Stimulated activated CD4-positive, alpha-beta T cell treated with anti-CD3 and anti-CD28 coated beads, Interleukin-12 subunit alpha, Interleukin-12 subunit beta, amount 100 ng/mL, for 48 hours (primary cell): ENCODE measurements around the gene PIP4K2B.

Experiments used
- DNase-seq, 3 donors: peaks; one replicate each; pipeline ENCODE4 v3.0.0-alpha.2; 2020; ENCODE audit warnings: low read depth in 2 of 3, low spot score in 1 of 3

The PIP4K2B gene

DNA sequence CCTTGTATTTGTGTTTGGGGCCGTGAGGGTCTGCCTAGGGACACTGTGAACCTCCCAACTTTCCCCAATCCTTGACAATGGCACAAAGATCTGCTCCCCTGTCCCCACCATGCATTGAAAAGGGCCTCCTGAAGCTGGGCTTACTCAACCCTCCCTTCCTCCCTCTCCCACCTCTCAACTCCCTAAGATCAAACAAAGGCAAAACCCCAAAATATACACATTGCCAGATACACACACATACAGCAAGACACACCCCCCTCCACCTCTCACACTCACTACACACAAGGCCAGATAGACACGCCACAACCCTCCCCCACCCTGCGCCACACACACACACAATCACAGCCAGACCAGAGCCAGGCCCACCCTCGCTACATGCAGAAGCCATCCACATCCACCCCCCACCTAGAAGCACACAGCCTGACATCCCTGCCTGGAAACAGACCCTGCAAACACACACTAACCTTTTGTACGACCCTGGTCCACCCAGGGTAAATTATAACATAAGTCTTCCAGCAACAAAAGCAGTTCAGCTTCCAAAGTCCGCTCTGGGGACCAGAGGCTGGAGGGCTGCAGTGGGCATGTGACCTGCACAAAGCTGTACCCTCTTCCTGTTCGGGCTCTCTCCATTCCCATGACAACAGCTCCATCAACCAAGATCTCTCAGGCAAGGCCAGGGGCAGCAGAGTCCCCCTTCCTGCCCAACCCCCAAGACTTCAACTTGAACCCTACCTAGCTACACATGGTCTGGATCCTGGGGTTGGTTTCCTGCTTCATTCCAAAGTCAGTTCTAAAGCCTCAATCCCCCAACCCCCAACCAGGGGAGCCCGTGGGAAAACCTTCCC, 53.1 kb downstream of the PIP4K2B start:
- DNase-seq = no peak

DNA sequence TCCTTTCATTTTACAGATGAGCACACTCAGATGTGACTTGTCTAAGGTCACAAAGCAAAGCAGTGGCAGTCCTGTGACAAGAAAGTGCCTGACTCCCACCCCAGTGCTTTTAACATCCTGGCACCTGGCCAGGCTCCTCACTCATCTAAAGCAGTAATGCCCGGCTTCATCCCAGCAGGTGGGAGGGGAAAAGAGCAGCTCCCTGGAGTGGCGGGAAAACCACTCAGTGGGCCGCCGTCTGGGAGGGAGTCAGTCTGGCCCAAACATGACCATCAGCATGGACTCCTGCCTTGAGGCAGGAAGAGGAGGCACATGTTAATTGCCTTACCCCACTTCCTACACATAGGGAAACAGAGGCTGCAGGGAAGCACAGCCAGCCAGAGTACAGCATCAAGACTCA, 53.8 kb downstream of the PIP4K2B start:
- DNase-seq = no peak

DNA sequence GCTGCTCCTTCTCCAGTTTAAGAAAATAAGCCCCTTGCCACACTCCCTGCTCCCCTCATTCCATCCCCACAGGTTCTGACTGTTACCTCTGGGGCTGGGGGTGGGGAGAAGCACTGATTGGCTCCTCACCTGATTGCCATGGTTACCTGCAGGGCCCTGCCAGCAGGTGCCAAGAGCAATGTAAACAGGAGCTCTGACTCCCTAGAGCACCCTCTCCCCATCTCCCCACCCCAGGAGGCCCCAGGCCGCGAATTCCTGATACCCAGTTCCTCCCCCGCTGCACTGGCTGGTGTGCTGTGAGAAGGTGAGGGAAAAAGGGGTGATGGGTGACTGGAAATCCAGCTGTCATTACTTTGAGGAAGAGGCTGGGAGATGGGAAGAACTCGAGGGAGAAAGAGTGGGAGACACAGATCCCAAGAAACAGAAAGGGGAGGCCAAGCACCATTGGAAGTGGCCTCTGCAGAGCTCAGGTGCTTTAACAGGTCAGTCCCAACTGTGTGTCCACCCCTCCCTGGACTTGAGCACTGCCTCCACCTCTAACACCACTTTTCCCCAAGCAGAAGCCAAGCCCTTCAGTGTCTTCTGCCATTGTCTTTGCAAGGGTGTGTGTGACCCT, 55.7 kb downstream of the PIP4K2B start:
- no peak for DNase-seq

DNA sequence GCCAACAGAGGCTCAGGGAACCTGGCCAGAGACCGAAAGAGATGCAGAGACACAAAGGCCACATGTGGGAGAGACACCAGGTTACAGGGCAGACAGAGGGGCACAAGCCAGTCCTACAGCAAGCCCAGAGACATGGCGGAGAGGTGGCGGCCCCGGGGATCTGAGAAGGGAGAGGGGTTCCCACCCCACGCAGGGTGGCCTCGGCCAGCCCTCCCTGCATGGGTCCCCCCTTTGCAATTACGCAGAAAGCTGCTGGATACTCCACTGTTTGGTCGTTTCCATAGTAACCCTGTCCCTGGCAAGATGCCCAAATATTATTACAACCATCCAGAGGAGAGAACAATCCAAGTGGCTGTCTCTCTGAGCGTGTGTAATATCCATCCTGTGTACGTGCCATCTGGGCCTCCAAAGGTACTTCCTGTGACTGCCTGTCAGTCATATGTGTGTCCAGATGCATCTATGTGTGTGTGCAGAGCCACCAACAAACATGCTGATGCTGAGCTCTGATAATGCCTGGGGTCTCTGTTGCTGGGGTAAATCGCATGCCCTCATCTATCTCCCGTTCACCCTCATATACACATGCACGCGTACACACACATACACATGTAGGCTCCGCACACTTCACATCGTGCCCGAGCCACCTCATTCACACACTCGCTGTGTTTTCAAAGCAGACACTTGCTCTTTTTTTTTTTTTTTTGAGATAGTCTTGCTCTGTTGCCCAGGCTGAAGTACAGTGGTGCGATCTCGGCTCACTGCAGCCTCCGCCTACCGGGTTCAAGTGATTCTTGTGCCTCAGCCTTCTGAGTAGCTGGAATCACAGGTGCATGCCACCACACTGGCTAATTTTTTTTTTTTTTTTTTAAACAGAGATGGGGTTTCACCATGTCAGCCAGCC, 56.7 kb downstream of the PIP4K2B start:
- no peak for DNase-seq

DNA sequence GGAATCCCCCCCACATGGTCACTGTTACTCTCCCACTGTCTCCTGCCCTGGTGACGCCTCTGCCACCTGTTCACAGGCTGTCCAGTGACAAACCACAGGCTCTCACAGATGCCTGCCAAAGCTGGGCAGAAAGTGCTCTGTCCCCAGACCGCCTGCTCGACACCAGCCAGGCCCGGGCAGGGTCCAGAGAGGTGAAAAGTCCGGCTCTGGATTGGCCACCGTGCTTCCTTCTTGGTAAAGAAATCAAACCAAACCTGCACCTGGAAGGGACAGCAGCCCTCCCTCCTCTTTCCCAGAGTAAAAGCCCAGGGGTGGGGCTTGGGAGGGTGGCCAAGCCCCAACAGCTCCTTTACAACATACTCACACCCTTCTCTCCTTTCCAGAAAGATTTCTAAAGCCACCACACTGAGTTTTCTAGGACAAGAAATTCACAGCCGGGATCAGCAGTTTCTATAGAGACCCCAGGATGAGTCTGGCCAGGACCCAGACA, 57.4 kb downstream of the PIP4K2B start:
- DNase-seq = no peak

DNA sequence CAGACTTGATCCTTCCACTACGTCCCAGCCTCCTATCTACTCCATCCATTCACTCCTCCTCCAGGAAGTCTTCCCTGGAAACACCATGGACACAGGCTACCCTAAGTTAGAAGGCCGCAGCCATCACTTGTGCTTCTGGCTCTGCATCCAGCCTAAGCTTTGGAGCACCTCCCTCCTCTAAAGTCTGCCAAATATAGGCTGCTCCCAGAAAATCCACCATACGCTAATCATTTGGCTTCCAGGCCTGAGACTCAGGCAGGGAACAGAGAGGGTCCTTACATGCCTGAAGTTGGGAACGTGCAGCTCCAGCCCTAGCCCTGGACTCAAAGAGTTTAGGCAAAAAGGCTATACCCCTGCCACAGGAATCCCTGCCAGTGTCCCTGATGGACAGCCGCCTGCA, 57.9 kb downstream of the PIP4K2B start:
- no peak for DNase-seq

DNA sequence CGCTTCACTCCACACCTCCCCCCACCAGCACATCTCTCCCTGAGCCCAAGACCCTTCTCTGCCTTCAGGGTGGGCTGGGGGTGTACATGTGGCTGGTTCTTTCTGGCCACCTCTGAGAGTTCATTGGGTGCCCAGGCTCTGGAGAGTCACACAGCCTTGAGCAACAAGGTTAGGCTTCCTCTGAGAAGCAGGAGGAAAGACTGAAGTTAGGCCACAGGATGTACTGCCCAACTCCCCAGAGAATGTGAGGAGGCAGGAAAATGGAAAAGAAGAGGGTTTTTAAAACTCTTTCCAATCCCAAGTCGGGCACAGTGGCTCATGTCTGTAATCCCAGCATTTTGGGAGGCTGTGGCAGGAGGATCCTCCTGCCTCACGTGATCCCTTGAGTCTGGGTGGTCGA, 58.5 kb downstream of the PIP4K2B start:
- no peak for DNase-seq

DNA sequence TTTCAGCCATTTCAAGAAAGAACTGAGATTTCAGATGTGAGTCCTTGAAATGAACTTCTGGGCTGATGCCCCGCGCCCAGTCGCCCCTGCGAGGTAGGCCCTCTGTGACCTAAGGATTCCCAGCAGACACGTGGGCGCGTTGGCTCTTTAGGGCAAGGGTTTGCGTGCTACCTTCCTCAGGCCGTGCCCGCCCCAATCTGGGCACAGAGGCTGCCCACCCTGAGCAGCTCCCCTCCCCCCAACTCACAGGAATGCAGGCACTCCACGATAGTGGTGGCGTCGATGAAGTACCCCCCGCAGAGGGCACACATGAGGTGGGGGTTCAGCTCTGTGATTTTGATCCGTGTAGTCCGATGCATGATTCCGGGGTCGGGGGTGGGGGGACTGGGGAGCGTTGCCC, 59.3 kb downstream of the PIP4K2B start:
- no peak for DNase-seq

DNA sequence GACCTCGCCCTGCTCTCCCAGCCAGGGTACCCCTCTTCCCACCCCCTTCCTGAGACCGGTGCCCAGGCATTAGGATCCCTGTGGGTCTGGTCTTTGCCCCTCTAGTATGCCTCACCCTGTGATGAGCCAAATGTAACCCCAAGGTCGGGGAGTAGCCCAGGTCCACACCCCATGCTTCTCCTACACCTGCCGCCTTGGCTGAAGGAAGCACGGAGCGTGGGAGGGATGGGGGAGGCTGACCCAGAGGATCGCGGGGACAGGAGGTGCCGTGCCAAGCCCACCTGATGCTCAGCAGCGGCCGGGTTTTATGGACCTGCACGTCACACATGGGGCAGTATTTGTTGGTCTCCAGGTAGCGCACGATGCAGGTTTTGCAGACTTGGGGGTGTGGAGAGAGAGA, 60.1 kb downstream of the PIP4K2B start:
- DNase-seq = no peak

DNA sequence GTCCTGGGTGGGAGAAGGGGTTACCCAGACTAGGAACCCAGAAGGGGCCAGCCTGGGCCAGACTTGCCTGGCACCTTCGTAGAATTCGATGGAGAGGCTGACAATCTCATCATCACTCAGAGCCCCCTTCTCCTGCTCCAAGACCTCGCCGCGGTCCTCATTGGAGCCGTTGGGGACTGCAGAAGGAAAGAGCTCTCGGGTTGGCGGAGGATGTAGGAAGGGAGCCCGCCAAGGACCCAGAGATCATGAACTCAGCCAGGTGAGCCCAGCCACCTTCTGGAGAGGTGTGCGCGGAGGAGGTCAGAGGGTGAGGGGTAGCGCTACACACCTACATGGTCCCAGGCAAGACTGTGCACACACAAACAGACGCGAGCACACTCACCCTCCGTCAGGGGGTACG, 60.7 kb downstream of the PIP4K2B start:
- DNase-seq = no peak

DNA sequence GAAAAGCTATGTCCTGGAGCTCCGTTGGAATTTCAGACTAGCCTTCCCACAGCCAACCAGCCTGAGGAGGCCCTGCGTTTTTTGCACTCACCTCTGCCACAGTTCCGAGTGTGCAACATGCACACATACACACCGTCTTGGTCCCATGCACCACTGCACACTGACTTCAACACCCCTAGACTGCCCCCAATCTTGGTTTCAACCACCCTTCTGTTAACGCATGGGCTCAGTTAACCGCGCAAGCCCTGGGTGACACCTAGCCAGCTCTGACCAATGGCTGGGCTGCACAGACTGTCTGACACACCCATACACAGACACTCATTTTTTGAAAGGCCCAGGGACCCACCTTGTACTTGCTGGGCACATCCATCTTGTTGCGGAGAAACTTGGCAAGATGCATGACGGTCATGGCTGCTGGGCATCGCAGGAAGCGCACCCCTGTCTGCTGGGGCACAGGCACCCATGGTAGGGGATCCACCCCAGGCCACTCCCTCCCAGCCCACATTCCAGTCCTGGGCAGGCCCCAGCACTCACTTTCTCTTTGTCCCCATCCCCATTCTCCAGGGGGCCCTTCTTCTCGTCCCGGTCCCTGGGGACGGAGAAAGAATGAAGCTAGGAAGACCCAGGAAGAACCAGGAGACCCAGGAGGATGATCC, 61.2 kb downstream of the PIP4K2B start:
- no peak for DNase-seq

DNA sequence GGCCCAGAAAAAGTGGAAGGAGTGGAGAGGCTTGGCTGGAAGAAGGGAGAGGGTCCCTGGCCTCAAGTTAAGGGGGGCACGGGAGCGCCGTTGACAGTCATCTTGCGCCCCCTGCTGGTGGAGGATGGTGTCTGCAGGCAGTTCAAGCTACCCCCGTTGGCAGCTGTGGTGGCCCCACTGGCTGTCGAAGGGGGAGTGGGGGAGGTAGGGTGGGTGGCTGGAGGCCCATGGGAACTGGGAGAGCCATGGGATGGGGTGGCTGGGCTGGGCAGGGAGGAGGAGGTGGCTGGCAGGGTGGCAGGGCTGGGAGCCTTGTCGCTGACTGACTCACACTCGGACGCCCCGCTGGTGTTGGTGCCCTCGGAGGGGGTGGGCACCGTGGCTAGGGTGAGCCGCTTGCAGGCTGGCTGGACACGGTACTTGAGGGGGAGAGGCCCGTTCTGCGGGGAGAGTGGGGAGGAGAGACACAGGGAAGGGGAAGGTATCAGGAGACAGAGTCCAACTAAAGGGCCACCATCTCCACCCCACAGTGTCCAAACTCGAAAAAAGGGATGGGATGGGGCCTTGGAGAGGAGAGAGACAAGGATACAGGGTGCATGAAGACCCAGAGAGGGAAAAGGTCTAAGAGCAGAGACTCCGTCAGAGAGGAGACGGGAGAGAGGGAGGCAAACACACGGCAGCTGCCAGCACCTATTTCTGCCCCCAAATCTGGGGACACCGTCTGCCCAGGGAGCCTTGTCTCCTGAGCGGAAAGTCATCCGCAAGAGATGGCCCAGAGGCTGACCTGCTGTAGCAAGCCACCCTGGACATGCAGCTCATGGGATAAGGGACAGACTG, 64.0 kb downstream of the PIP4K2B start:
- peak in 2 of 3 donors; percentile 61 to 82 for DNase-seq

DNA sequence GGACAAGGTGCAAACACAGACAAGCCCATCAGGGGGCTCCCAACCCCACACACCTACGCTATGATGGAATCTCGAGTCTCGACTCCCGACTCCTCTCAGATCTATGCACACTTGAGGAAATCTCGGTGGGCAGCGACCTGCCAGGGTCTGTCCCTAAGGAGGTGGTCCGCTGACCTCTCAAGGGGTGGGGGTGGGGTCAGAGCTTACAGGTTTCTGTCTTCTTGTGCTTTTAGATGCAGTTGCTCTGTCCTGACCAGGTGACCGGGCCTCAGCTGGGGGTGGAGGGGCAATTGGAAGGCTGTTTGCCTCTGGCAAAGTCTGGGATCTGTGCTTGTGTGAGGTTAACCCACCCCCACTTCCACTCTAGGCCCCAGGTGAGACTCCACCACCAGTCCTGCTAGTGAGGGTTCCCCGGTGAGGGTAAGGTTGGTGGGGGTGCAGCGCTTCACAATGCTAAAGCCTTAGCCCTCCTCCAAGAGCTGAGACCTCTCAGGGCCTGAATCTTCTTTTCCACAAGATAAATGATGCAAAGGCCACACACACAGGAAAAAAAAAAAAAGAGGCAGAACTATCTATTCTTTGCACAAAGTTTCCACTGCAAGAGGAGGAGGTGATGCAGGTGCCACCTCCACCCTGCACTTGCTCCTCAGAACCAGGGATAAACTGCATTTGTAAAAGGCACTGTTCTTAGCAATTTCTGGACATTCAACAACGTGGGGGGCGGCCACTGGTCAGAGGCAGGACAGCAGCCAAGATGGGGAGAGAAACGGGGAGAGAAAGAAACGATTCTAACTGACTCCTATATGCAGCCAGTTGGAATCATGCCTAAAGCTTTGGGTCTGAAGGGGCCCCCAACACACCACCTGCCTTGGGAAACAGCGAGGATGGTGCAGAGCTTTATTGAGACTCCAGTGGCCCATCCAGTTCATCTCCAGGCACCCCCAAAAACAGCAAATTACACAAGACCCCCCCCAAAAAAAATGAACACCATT, 65.1 kb downstream of the PIP4K2B start:
- no peak for DNase-seq

DNA sequence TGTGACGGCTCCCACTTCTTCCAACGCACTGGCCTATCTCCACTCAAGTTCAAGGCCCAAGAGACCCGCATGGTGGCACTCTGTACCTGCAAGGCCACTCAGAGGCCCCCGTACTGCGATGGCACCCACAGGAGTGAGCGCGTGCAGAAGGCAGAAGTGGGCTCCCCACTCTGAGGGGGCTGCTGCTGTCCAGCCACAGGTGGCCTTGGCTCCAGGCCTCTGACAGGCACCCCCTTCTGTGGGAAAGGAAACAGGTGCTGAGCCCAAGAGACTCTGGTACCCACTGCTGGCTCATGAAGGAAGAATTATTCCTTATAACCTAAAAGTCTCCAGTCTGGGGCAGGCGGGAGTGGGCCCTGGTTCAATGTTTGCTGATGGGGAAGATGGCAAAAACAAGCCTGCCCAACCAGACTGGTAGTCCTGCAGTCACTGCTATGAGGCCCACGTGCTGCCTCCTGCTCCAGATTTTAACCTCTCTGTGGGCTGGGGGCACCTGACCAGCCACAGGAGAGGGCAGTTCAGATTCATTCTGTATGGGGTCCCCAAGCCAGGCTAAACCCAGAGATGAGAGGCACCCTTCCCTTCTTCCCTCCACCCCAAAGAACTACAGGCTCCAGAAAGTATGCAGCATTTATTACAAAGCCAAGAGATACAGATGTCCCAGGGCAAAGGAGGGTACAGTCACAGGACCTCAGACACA, 65.9 kb downstream of the PIP4K2B start:
- no peak for DNase-seq

DNA sequence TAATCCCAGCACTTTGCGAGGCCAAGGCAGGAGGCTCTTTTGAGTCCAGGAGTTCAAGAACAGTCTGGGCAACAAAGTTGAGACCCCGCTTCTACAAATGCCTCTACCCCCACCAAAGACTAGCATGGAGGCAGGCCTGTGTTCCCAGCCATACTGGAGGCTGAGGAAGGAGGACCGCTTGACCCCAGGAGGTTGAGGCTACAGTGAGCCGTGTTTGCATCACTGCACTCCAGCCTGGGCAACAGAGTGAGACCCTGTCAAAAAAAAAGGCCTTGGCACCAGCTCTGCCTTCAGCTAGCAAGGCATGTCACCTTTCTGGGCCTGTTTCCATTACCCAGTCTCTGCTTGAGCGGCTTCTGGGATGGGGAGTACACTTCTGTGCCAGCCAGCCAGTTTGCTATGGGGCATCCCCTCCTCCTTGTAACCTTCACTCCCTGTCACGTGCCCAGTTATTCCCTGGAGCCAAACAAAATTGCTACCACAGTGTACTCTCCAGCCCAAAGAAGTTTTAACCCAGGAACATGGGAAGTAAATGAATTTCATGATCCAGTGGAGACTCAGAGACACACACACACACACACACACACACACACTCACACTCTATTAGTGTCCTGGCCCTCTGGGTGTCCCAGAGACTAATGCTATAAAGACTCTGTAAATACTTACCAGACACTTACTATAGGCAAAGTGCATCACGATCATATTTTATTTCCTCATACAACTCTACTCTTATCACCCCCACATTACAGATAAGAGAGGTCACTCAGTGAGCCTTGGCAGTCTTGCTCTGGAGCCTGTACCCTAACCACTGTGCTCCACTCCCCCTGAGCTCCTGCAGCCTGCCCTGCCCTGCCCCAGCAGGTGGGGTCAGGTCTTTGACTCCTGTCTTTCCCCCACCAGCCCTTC, 66.7 kb downstream of the PIP4K2B start:
- no peak for DNase-seq

DNA sequence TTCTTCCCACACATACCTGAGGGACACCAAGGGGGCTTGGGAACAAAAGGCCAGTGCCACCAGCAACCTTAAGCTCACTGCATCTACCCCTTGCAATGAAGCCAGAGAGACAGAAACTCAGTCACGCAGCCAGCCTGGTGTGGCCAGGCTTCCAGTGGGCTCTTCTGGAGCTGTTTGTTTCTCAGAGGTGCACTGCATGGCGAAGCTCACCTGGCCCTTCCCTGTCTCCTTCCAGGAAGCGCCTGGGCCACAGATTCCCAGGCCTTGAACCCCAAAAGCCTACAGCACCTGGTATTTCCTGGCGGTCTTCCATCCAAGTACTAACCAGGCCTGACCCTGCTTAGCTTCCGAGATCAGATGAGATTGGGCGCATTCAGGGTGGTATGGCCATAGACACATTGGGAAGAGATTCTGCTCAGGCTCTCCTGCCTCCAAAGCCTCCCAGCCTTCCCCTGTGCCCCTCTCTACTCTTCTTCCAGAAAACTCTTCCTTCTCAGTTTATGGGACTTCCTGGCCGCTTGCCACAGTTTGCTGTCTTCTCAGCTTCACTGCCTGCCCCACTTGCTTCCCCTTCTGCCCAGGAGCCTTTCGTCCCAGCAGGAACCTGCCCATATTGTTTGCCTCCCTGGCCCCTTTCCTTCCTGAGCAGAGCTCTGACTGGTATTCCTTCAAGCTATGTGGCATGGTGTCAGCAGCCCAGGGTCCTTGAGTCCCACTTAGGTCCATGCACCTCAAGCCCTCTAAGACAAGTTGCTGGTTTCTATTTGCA, 67.6 kb downstream of the PIP4K2B start:
- DNase-seq = no peak
